Measurements from ENCODE around the gene LPCAT1.
"Not testable (repeated sequence)": the region's sequence is repeated elsewhere in the genome, so short reads cannot be mapped to it uniquely, and the experiment has no call there.

The LPCAT1 gene

GRCh38 chr5:1509346-1510085 is 14.2 kb downstream of the LPCAT1 start:
- no peak for DNase-seq (ENCODE audit: low read depth)

DNA sequence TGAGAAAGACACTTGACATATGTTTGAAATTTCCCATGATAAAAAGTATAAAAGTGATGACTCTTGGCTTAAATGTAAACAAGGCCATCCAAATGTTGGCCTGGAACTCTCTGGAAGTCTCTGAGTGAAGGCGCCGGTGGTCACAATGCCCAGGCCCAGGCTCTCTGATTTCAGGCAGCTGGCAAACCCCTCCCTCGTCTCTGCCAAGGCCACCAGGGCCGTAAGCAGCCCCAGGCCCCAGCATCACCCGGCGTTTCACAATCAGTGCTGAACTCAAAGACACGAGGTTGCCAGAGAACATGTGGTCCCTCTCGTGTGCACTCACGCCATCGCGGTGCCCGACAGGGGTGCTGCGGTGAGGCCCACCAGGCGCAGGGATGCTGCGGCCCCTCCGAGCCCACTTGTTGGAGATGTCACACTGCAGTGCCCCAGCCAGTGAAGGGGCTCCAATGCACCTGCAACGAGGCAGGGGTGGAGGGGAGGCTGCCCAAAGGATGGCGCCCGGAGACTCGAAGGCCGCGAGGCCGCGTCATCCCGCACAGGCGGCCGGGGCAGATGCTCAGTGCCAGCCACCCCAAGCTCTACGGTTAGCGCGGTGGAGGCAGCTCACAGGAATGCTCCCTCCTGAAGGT is 15.0 kb downstream of the LPCAT1 start:
- DNase-seq (ENCODE audit: low read depth): no peak

- DNase-seq (ENCODE audit: low read depth): no peak
These were observed 15.7 kb downstream of the LPCAT1 start for GRCh38 chr5:1507961-1508658.

- DNase-seq (ENCODE audit: low read depth): no peak
These were observed 16.3 kb downstream of the LPCAT1 start for GRCh38 chr5:1507457-1507856.

DNA sequence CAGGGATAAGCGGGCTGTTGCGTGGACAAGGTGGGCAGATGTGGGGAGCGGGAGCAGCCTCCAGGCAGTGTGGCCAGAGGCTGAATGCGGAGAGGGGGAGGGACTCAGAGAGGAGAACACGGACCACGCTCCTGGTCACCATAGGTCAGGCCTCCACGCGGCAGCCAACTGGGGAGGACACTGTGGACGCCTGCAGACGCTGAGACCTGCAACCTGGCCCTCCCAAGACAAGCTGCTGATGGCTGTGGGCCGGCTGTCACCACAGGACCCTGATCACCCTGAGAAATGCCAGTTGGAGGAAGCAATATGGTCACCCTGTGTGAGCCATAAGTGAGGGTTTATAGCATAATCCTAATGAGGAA is 16.8 kb downstream of the LPCAT1 start:
- DNase-seq (ENCODE audit: low read depth): no peak

GRCh38 chr5:1506242-1507013 is 17.3 kb downstream of the LPCAT1 start:
- no peak for DNase-seq (ENCODE audit: low read depth)

DNA sequence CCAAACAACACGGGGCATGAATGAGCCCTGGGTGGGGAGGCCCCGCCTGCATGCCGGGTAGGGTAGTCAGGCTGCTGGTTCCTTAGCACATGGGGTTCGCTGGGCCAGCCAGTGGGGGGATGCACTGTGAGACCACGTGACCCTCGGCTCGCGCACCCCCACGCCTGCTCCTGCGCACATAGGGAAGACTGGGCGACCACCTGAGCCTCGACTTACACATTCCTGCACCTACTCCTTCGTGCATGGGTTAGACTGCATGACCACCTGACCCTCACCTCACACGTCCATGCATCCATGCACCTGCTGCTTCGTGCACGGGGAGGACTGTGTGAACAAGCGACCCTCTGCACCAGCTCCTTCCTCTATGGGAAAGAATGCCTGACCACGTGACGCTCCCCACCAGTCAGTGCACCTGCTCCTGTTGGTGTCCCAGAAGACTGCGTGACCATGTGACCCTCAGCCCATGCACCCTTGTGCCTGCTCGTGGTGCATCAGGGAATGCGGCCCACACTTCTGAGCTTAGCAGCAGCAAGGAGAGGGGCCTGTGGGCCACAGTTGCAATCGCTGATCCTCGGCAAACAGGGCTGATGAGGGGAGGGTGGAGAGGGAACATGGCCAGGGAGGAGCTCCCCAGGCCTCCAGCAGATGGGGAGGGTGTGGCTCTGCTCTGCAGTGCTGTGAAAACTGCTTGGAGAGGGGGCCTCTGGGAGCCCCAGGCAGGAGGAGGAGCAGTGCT is 18.1 kb downstream of the LPCAT1 start:
- no peak for DNase-seq (ENCODE audit: low read depth)

DNA sequence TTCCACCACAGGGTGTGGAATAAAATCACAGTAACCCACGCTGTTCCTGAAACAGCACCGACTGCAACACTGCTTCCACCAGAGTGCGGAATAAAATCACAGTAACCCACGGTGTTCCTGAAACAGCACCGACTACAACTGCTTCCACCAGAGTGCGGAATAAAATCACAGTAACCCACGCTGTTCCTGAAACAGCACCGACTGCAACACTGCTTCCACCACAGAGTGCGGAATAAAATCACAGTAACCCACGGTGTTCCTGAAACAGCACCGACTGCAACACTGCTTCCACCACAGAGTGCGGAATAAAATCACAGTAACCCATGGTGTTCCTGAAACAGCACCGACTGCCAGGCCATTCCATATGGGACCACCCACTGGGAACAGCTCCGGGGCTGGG is 18.7 kb downstream of the LPCAT1 start:
- not testable (repeated sequence) for DNase-seq (ENCODE audit: low read depth)

DNA sequence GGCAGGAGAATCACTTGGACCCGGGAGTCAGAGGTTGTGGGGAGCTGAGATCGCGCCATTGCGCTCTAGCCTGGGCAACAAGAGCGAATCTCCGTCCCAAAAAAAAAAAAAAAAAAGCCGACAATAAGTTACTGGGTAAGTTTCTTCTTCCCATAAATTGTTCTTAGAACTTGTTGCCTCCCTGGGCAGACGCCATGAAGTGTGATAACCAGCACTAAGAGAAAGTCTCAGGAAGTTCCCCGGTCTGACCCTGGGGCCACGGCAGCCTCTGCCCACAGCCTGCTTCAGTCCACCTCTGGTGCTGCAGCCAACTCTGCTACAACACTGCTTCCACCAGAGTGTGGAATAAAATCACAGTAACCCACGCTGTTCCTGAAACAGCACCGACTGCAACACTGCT is 19.1 kb downstream of the LPCAT1 start:
- DNase-seq (ENCODE audit: low read depth): no peak

DNA sequence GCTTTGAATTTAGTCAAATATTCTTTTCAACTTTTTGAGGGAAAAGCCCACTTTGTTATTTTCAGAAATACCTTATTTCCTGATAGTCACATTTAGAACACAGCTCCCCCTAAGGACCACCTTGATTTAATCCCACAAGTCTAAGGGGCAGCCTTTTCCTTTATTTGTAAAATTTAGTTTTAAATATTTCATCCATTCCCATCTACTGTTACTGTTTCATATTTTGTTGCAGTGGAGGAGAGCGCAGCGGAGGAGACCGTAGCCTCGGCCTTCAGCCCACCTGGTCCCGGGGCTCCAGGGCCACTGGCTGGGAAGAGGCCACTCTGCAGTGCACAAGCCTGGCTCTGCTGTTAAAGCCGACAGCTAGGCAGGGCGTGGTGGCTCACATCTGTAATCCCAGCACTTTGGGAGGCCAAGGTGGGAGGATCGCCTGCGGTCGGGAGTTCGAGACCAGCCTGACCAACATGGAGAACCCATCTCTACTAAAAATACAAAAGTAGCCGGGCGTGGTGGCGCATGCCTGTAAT is 19.6 kb downstream of the LPCAT1 start:
- DNase-seq (ENCODE audit: low read depth): no peak

GRCh38 chr5:1503241-1504068 is 20.3 kb downstream of the LPCAT1 start:
- DNase-seq (ENCODE audit: low read depth): no peak

DNA sequence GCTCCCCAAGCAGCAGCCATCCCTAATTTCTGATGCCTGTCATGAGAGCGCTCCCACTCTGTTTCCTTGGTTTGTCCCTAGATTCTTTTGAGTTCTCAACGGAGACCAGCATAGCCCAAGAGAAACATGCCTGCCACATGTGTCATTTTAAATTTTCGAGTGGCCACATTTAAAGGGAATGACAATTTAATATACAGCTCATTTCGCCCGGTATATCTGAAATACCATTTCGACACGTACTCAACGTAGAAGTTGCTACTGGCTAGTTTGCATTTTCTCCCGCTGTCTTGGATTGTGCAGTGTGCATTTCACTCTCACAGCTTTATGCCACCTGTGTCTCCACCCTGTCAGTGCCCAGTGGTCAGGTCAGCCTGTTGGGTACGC is 21.0 kb downstream of the LPCAT1 start:
- no peak for DNase-seq (ENCODE audit: low read depth)

DNA sequence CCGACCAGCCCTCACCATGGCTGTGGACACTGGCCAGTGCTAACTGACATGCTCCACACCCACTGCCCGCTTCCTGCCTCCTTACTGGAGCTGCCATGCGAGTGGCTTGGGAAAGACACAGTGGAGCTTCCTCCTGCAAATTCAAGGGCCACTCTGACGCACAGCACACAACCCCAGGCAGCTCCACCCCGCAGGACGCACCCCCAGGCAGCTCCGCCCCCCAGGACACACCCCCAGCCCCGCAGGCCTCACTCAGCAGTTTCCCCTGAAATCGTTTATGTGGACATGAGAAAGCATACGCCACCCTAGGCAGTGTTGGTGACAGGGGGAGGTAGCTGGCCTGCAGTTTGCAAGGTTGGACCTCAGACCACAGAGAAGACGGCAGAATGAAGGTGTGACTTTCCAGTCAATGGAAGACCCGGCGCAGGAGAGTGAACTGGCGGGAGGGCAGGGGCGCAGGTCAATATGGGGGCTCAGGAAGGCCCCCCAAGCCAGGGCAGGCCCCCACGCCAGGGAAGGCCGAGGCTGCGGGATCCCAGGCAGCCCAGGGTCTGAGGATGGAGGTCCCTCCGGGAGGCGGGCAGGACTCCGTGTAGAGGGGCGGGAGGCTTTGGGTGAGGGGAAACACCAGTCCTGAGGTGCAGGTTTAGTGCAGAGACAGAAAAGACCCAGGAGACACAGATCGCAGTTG is 21.6 kb downstream of the LPCAT1 start:
- no peak for DNase-seq (ENCODE audit: low read depth)

- no peak for DNase-seq (ENCODE audit: low read depth)
These were observed 22.3 kb downstream of the LPCAT1 start for GRCh38 chr5:1501372-1502045.

DNA sequence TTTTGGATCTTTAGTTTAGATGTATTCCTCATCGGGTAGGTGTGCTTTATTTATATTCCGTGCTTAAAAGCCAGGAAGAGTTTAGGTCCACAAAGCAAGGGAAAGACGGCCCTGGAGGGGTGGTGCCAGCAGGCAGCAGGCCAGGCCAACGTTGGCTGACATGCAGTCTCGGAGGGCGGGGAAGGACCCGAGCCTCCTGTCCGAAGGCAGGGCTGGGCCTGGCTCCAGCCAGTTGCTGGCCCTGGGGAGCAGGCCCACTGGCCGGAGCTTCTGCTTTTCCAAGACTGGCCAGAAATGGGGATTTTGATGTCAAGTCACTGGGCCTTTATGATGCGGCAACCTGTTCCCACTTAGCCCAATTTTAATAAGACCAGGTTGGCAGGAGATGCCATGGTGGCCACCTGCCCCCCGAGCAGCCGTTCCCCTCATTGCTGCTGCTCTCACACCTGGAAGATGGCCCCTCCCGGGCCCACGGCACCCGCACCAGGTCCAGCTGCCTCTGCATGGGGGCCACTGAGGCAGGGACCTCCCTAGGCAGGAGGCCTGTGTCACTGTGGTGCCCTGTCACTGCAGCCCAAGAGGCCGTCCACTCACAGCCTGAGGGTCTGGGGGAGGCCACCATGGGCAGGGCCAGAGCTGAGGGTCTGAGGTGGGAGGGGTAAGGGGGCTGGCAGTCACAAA is 23.2 kb downstream of the LPCAT1 start:
- DNase-seq (ENCODE audit: low read depth): no peak

DNA sequence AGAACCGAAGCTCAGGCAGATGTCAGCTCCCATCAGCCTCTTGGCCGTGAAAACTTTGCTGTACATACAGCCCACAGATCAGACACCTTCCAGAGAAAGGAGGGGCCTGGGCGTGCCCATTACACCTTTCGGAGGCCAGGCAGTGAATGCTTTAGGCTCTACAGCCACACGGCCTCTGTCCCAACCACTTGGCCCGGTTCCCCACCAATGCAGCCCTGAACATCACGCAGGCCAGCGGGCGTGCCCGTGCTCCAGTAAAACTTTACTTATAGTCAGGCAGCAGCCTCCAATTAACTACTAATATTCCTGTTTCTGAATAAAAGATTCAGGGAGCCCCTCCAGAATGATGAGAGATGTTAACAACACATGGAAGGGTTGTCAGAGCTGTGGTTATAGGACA is 23.9 kb downstream of the LPCAT1 start:
- DNase-seq (ENCODE audit: low read depth): no peak

GRCh38 chr5:1498623-1499416 is 24.9 kb downstream of the LPCAT1 start:
- DNase-seq (ENCODE audit: low read depth): no peak
